Glutamatergic neuron (in vitro differentiated cells): ENCODE measurements around the gene PLAGL1. TPM values are rescaled to one million over a fixed set of nuclear protein-coding genes. Genes with fewer than 3 reads are reported as not detected.

Experiments used
- DNase-seq: peaks from one replicate; pipeline ENCODE4 v3.0.0; 2022
- H3K27ac Mint-ChIP-seq: one replicate; pipeline ENCODE4 v1.8.0; 2020; ENCODE audit warnings: mild to moderate bottlenecking, mixed read lengths, inconsistent platforms; ENCODE audit not compliant: unreplicated experiment
- H3K27me3 Mint-ChIP-seq: one replicate; pipeline ENCODE4 v1.8.0; 2020; ENCODE audit warnings: mild to moderate bottlenecking, moderate library complexity, mixed read lengths, inconsistent platforms; ENCODE audit not compliant: unreplicated experiment
- H3K36me3 Mint-ChIP-seq: one replicate; pipeline ENCODE4 v1.8.0; 2020; ENCODE audit warnings: mild to moderate bottlenecking, mixed read lengths, inconsistent platforms; ENCODE audit not compliant: unreplicated experiment
- H3K4me1 Mint-ChIP-seq: one replicate; pipeline ENCODE4 v1.8.0; 2020; ENCODE audit warnings: mild to moderate bottlenecking, low read depth, mixed read lengths, inconsistent platforms; ENCODE audit not compliant: unreplicated experiment
- H3K4me3 Mint-ChIP-seq: one replicate; pipeline ENCODE4 v1.8.0; 2020; ENCODE audit warnings: mild to moderate bottlenecking, mixed read lengths, inconsistent platforms; ENCODE audit not compliant: unreplicated experiment
- H3K9me3 Mint-ChIP-seq: one replicate; pipeline ENCODE4 v1.8.0; 2020; ENCODE audit warnings: mild to moderate bottlenecking, moderate library complexity, mixed read lengths, inconsistent platforms; ENCODE audit not compliant: unreplicated experiment
- CTCF ChIP-seq: fragments of 200-600 bp; sonication (generic); IDR thresholded peaks from one replicate; pipeline ENCODE4 v1.5.0; 2021; ENCODE audit not compliant: partially characterized antibody, unreplicated experiment
- total RNA-seq: library from RNA; stranded (reverse); fragmentation: NEBNext Ultra II Directional; extraction: Animal tissue kit (Norgen Biotek cat#: 25700); gene quantifications from one replicate; pipeline ENCODE4 v1.2.1, GENCODE V29; 2021; ENCODE audit not compliant: unreplicated experiment

Gene PLAGL1
- total RNA-seq, 1 donor from 2014 or later, result 0.69 TPM

DNA sequence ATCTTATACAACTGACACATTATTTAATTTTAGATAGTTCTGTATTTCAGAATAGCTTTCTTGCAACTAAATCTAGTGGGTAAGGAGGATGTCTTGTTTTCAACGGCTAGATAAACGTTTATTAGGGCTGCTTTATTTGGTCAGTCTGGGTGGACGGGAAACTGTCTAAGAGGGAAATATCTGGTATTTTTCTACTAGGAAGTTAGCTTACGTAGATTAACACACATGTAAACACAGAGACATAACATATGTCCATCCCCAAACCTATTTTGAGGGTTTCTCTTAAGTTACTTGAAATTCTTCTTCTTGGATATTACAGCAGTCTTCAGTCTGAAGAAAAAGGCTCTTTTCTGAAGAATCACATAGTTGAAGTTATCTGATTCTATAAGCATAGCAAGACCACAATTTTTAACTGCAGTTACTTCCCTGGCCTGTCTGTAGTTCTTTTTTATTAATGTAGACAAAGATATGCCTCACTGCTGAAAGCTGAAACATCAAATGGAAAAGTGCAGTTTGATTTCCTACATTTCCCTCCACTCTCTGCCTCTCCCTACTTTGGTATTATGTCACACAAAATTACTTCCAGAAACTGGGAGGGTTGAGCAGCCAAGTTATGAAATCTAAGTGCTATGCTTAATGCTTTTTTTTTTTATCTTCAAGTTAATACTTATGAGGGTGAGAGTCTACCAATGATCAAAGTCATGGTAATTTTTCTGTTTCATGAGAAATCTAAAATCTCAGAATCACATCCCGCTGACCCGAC lies 37.4 kb downstream of the PLAGL1 start:
- DNase-seq, result no peak
- no peak for TF ChIP-seq CTCF
- H3K9me3 Mint-ChIP-seq, result peaks cover 2% of the 10 kb centered on the region
- no peak overlapping the region for H3K4me3 Mint-ChIP-seq
- H3K4me1 Mint-ChIP-seq, result peaks cover 11% of the 10 kb centered on the region
- H3K36me3 Mint-ChIP-seq, result no peaks in the 10 kb centered on the region
- H3K27me3 Mint-ChIP-seq, result peaks cover 6% of the 10 kb centered on the region
- no peak overlapping the region for H3K27ac Mint-ChIP-seq

DNA sequence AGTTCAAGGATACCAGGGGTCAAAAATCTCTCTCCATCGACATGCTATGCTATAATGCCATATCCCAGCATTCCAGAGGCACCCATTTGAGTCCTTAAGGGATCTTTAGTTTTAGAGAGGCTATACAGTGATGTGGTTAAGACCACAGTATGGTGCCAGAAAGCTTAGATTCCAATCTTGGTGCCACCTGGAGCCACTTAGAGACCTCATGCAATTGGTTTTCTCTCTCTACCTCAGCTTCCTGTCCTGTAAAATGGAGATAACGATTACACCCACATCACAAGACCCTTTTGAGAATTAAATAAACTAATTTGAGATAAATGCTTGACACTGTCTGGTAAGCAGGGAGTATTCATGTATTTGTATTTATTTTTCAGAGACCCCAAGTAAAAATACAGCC lies 39.0 kb downstream of the PLAGL1 start:
- Mint-ChIP-seq H3K27me3 (peaks cover 13% of the 10 kb centered on the region), H3K27ac (no peak overlapping the region), H3K4me1 (peaks cover 11% of the 10 kb centered on the region), H3K9me3 (peaks cover 2% of the 10 kb centered on the region), H3K36me3 (no peaks in the 10 kb centered on the region), H3K4me3 (no peak overlapping the region)
- DNase-seq, result no peak
- no peak for TF ChIP-seq CTCF

DNA sequence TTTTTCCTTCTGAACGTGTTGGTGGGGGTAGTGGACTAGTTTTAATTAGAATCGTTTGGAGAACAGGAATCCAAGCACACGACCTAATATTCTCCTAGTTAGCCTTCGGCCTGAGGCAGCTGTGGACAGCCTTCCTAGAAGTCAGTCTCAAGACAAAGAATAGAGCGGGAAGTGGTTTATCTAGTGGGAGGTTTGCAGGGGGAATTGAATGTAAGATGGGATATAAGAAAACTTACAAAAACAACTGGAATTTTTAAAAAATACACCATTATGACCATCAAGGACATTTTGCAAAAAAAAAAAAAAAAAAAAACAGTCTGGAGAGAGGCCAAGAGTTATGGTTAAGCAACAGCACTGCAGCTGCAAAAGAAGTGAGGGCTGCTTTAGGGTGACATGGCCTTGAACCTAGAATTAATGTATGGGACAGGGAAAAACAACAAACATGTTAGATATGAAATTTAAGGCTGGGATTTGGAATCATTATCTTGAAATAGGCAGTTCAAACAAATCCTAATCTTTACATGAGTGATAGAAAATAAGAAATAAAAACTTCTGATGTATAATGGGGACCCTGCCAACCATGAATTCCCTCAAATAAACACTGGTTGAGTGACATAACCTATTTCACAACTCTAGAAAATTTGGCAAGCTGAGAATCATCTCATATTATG lies 40.2 kb downstream of the PLAGL1 start:
- TF ChIP-seq CTCF, result no peak
- no peak overlapping the region for H3K4me3 Mint-ChIP-seq
- H3K4me1 Mint-ChIP-seq, result peaks cover 5% of the 10 kb centered on the region
- peaks cover 13% of the 10 kb centered on the region for H3K27me3 Mint-ChIP-seq
- no peak overlapping the region for H3K27ac Mint-ChIP-seq
- peaks cover 2% of the 10 kb centered on the region for H3K9me3 Mint-ChIP-seq
- DNase-seq, result no peak
- no peaks in the 10 kb centered on the region for H3K36me3 Mint-ChIP-seq

- DNase-seq, result no peak
- H3K27ac Mint-ChIP-seq, result no peak overlapping the region
- H3K4me3 Mint-ChIP-seq, result no peak overlapping the region
- H3K9me3 Mint-ChIP-seq, result peaks cover 2% of the 10 kb centered on the region
- no peaks in the 10 kb centered on the region for H3K36me3 Mint-ChIP-seq
- H3K27me3 Mint-ChIP-seq, result peaks cover 20% of the 10 kb centered on the region
- H3K4me1 Mint-ChIP-seq, result peaks cover 4% of the 10 kb centered on the region
- TF ChIP-seq CTCF, result no peak
Observed at GRCh38 chr6:143966312-143966711, 41.7 kb downstream of the PLAGL1 start.

DNA sequence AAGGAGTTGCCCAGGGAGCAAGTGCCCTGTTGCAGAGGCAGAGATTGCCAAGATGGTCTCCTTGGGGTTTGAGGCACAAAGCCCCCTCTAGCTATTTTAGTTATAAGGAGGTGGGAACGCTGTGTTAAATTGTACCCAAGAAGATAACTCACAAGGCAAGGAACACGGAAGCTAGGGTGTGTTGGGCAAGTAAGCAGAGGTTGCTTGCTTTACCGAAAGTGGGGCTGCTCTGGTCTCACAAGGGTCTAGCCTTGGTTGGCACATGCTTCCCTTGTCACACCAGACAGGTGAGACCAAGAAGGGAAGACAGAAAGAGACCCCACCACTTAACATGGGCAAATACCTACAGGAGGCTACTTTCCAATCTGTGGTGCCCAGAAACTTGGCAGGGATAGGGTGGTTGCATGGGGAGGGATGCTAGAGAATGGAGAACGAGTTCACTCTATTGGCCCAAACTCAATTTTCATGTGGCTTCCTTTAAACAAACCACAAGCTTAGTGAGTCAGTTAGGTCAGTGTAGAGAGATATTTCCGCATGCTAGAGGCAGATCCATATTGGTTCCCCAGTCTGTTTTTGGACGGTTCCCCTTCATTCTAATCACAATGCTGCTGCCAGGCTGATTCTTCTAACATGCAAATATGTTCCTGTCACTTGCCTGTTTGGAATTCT lies 42.4 kb downstream of the PLAGL1 start:
- peaks cover 4% of the 10 kb centered on the region for H3K4me1 Mint-ChIP-seq
- H3K36me3 Mint-ChIP-seq, result no peaks in the 10 kb centered on the region
- no peak overlapping the region for H3K4me3 Mint-ChIP-seq
- H3K27me3 Mint-ChIP-seq, result peaks cover 16% of the 10 kb centered on the region
- peaks cover 2% of the 10 kb centered on the region for H3K9me3 Mint-ChIP-seq
- TF ChIP-seq CTCF, result no peak
- no peak overlapping the region for H3K27ac Mint-ChIP-seq
- DNase-seq, result no peak
